AG04449 (cell line): ENCODE results near the gene PRR7.
"Not testable (repeated sequence)": the region's sequence is repeated elsewhere in the genome, so short reads cannot be mapped to it uniquely, and the experiment has no call there.

Source experiments
- CTCF ChIA-PET: fragments of 350-600 bp; formaldehyde crosslinking; extraction: SDS; loops from one replicate; lab custom pipeline; 2021; ENCODE audit warnings: antibody characterized with exemption; lab: Yijun Ruan, JAX
- POLR2A ChIA-PET: fragments of 400-600, 350-600 bp; formaldehyde crosslinking; extraction: SDS; loops from one replicate; lab custom pipeline; 2020; ENCODE audit warnings: antibody characterized with exemption, inconsistent platforms; lab: Yijun Ruan, JAX
- DNase-seq: peaks from one replicate; pipeline ENCODE4 v3.0.0-alpha.2; 2010; ENCODE audit warnings: low read depth, low spot score
- H3K4me3 ChIP-seq: 2 replicates; pipeline ENCODE4 v1.5.1; 2011; ENCODE audit warnings: low read depth, mild to moderate bottlenecking, control low read depth, low read length
- CTCF ChIP-seq: IDR thresholded peaks from one replicate; pipeline ENCODE4 v1.5.1; 2011; ENCODE audit warnings: mild to moderate bottlenecking, moderate library complexity, low read length, control low read depth, inconsistent platforms; ENCODE audit not compliant: insufficient read depth; ENCODE audit errors: missing control alignments

Gene PRR7

DNA sequence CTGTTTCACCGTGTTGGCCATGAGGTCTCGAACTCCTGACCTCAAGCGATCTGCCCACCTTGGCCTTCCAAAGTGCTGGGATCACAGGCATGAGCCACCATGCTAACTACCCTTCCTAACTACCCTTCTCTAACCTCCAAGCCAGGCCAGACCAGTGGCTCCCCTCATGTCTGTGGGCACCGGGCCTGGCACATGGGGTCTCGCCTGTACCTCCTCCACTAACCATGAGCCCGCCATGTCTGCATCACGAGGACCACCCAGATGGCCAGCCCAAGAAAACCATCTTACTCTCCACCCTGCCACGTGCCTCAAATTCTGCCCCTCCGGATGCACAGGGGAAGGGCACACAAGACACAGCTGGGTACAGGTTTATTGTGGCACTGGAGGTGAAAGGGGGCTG lies 36.4 kb downstream of the PRR7 start:
- no peak for TF ChIP-seq CTCF
- POLR2A ChIA-PET = interaction anchor here (15.8 kb wide), 1 partner anchor 11 kb away, joined by 401 read pairs; the partner anchor contains the start of gene PDLIM7
- H3K4me3 ChIP-seq = no peak overlapping the region
- DNase-seq = no peak
- CTCF ChIA-PET = interaction anchor here (16.8 kb wide), 1 partner anchor 13 kb away, joined by 261 read pairs; the partner anchor contains the start of gene PDLIM7

DNA sequence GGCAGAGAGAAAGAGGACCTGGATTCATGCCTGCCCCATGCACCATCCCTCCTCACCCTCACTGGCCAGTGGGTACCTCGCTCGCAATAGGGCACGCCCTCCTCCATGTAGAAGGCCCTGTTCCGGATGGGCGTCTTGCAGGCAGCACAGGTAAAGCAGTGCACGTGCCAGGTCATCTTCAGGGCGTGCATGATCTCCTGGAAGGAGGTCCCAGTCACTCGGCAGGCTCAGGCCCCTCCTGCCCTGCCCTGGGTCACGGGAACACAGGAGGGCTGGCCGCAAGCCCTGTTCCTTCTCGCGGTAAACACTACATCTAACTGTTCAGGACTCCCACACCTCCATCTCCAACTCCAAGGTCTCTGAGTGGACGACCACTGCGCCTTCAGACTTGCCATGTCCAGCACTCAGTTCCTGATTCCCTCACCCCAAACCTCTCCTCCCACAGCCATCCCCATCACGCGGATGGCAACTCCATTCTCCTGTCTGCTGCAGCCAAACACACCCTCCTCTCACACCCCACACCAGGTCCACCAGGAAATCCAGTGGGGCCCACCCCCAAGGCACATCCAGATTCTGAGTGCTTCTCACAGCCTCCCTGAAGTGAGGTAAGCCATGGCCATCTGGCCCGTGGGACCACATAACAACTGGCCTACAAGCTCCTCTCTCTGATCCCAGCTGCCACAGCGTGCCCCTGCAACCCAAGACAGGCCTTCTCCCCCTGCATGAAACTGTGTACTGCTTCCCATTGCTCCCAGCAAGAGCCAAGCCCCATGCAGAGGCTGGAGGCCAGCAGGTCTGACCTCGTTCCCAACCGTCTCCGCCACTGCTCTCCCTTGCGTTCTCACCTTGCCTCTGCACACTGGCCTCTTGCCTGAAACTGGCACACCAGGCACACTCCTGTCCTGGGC lies 37.6 kb downstream of the PRR7 start:
- POLR2A ChIA-PET = interaction anchor here (0.7 to 15.8 kb wide), 3 partner anchors 10 to 41 kb away, joined by 3 to 401 read pairs (median 3); partner anchors contain the start of gene PDLIM7
- no peak for DNase-seq
- TF ChIP-seq CTCF = no peak
- CTCF ChIA-PET = interaction anchor here (1.4 to 16.8 kb wide), 3 partner anchors 11 to 17 kb away, joined by 3 to 261 read pairs (median 3); partner anchors contain the start of gene PDLIM7
- no peak overlapping the region for H3K4me3 ChIP-seq

DNA sequence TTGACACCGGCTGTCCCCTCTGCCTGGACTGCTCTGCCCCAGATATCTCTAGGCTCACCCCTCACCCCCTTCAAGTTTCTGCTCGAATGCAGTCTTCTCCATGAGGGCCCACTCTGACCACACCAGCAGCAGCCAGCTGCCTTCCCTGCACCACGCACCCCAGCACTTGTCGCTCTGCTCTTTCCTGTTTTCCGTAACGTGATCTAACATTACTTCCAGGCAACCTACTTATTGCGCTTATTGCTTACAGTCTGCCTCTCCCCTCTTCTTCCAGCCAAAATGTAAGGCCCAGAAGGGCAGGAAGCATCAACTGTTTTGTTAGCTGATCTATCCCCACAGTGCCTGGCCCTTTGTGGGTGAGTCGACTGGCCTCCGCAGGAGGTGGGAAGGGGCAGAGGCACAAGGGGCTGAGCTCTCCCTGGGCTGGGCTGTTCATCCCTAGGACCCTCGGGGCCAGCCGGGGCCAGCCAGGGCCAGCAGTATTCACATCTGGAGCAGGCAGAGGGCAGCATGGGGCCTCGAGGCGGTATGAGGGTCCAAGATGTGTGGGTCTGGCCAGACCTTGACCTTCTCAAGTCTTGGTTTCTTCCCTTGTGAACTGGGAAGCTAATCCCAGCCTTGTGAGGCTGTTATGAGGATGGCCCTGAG lies 38.4 kb downstream of the PRR7 start:
- no peak for DNase-seq
- ChIA-PET CTCF (interaction anchor here (1.1 to 1.4 kb wide), 3 partner anchors 9 to 16 kb away, joined by 3 to 4 read pairs (median 3); partner anchors contain the start of gene PDLIM7), POLR2A (interaction anchor here (0.7 to 15.8 kb wide), 3 partner anchors 9 to 40 kb away, joined by 3 to 401 read pairs (median 3); partner anchors contain the start of gene PDLIM7)

DNA sequence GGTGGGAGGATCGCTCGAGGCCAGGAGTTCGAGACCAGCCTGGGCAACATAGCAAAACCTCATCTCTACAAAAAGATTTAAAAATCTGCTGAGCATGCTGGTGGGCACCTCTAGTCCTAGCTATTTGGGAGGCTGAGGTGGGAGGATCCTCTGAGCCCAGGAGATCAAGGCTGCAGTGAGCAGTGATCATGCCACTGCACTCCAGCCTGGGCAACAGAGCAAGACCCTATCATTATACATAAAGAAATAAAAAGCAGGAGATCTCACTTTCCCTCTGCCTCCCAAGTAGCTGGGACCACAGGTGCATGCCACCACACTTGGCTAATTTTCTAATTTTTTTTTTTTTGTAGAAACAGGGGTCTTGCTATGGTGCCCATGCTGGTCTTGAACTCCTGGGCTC lies 39.1 kb downstream of the PRR7 start:
- not testable (repeated sequence) for H3K4me3 ChIP-seq, DNase-seq
- CTCF ChIA-PET = interaction anchor here (1.1 to 1.4 kb wide), 3 partner anchors 9 to 16 kb away, joined by 3 to 4 read pairs (median 3); partner anchors contain the start of gene PDLIM7
- POLR2A ChIA-PET = interaction anchor here (15.8 kb wide), 1 partner anchor 8 kb away, joined by 401 read pairs; the partner anchor contains the start of gene PDLIM7

More for the DNA sequence above, 38.4 kb downstream of the PRR7 start:
- no peak overlapping the region for H3K4me3 ChIP-seq
- no peak for TF ChIP-seq CTCF

GRCh38 chr5:177486256-177486655 lies 39.6 kb downstream of the PRR7 start:
- TF ChIP-seq CTCF = no peak
- no peak overlapping the region for H3K4me3 ChIP-seq
- no peak for DNase-seq
- POLR2A ChIA-PET = interaction anchor here (0.8 to 15.7 kb wide), 2 partner anchors 8 to 11 kb away, joined by 3 to 401 read pairs; partner anchors contain the start of genes DBN1 and PDLIM7
- CTCF ChIA-PET = interaction anchor here (0.8 to 1.1 kb wide), 2 partner anchors 8 to 9 kb away, joined by 3 to 4 read pairs; no protein-coding TSS in a partner anchor

GRCh38 chr5:177487144-177487543 lies 40.5 kb downstream of the PRR7 start:
- ChIA-PET POLR2A (interaction anchor here (0.7 to 15.7 kb wide), 2 partner anchors 9 kb away, joined by 3 to 401 read pairs; partner anchors contain the start of gene DBN1), CTCF (interaction anchor here (0.8 to 2.1 kb wide), 2 partner anchors 8 to 14 kb away, joined by 3 to 9 read pairs; no protein-coding TSS in a partner anchor)
- H3K4me3 ChIP-seq = no peak overlapping the region
- TF ChIP-seq CTCF = no peak
- no peak for DNase-seq
